BJ (cell line): ENCODE measurements around the gene SOST. TPM values are rescaled to one million over a fixed set of nuclear protein-coding genes. Genes with fewer than 3 reads are reported as not detected.

Experiments used
- CTCF ChIA-PET: fragments of 350-600 bp; formaldehyde crosslinking; extraction: SDS; loops from one replicate; lab custom pipeline; 2021; ENCODE audit warnings: antibody characterized with exemption, inconsistent platforms; lab: Yijun Ruan, JAX
- POLR2A ChIA-PET: fragments of 300-600 bp; sonication (Branson Sonifier 250); formaldehyde crosslinking; extraction: SDS; loops from one replicate; lab custom pipeline; 2021; ENCODE audit warnings: antibody characterized with exemption; lab: Charles Lee
- DNase-seq: peaks from one replicate; pipeline ENCODE4 v3.0.0-alpha.2; 2011; ENCODE audit warnings: low read depth
- H3K27me3 ChIP-seq: 2 replicates; pipeline ENCODE4 v1.6.0; 2011; ENCODE audit warnings: low read length; ENCODE audit not compliant: control insufficient read depth, insufficient read depth
- H3K36me3 ChIP-seq: 2 replicates; pipeline ENCODE4 v1.5.1; 2011; ENCODE audit warnings: low read length; ENCODE audit not compliant: control insufficient read depth, insufficient read depth
- H3K4me3 ChIP-seq: 2 replicates; pipeline ENCODE4 v1.5.1; 2011; ENCODE audit warnings: low read depth, mild to moderate bottlenecking, control low read depth, low read length
- polyA plus RNA-seq: library from polyadenylated mRNA; depleted of rRNA; stranded (reverse); fragments of >200 nt; gene quantifications from 2 replicates; pipeline ENCODE4 v1.2.3, GENCODE V29; 2011
- TF ChIP-seq, protein P1 (sequence below): IDR thresholded peaks from 2 replicates; pipeline ENCODE4 v1.5.1; 2011; ENCODE audit warnings: low read depth, mild to moderate bottlenecking, control low read depth, inconsistent platforms, low read length, moderate library complexity; ENCODE audit not compliant: insufficient read depth

Gene SOST
- polyA plus RNA-seq, 1 experiment: not detected

DNA sequence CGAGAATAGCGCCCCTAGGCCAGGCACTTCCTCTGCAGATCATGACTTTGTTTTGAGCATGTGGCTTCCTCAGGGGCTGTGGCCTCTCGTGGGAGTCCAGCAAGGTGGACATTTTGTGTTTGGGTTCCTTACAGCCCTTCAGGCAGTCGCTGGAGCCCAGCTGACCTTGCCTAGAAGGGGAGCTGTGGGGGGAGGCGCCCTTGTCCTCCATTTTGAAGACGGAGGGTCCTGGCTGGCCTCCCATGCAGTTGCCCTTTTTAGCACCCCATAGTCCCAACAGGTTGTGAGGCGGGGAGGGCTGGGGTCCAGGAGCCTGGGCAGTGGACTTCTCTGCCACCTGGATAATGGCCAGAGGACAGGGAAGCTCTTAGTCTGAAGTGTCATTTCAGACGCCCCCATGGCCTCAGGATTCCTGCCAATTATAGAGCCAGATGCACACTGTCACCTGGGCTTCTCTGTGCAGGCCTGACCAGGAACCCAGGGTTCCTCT, 1.4 kb downstream of the SOST start:
- no peak for DNase-seq
- TF ChIP-seq, protein P1, sequence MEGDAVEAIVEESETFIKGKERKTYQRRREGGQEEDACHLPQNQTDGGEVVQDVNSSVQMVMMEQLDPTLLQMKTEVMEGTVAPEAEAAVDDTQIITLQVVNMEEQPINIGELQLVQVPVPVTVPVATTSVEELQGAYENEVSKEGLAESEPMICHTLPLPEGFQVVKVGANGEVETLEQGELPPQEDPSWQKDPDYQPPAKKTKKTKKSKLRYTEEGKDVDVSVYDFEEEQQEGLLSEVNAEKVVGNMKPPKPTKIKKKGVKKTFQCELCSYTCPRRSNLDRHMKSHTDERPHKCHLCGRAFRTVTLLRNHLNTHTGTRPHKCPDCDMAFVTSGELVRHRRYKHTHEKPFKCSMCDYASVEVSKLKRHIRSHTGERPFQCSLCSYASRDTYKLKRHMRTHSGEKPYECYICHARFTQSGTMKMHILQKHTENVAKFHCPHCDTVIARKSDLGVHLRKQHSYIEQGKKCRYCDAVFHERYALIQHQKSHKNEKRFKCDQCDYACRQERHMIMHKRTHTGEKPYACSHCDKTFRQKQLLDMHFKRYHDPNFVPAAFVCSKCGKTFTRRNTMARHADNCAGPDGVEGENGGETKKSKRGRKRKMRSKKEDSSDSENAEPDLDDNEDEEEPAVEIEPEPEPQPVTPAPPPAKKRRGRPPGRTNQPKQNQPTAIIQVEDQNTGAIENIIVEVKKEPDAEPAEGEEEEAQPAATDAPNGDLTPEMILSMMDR: no peak
- Histone ChIP-seq H3K36me3 (no peaks in the 10 kb centered on the region), H3K4me3 (no peak overlapping the region), H3K27me3 (peaks cover 21% of the 10 kb centered on the region)
- POLR2A ChIA-PET: no interaction called here
- CTCF ChIA-PET: interaction anchor here (0.7 to 19.9 kb wide), 3 partner anchors 10 to 57 kb away, joined by 3 to 784 read pairs (median 20); no protein-coding TSS in a partner anchor

DNA sequence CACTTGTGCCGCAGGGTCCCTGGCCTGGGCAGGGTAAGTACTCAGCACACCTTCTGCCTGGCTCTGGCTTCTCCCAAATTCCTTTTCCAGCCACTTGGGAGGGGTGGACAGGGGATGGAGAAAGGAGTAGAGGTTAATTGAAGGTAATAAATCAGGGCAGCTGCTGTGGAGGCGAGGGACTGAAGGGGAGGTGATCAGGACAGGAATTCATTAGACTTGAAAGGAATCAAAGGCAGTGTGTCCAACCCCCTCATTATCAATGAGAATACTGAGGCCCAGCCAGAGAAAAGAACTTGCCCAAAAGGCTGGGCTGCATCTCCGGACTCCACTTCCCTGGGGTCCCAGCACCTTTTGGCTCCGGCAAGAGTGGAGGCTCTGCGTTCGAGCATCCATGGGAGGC, 2.4 kb downstream of the SOST start:
- TF ChIP-seq, protein P1: no peak
- no peak for DNase-seq
- POLR2A ChIA-PET: no interaction called here

DNA sequence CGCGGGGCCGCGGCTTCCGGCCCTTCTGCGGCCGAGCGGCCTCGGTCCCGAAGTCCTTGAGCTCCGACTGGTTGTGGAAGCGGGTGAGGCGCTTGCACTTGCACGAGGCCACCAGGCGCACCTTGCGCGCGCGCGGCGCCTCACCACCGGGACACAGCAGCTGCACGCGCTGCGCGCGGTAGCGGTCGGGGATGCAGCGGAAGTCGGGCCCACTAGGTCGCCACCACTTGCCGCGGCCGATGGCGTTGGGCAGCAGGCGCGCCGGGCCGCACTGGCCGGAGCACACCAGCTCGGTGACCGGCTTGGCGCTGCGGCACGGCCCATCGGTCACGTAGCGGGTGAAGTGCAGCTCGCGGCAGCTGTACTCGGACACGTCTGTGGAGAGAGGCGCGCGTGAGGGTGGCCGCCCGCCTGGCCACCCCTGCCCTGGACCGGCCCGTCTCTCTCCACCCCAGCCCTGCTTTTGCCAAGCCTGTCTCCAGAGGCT, 3.2 kb downstream of the SOST start:
- no peak overlapping the region for H3K4me3 ChIP-seq
- CTCF ChIA-PET: interaction anchor here (0.7 to 19.9 kb wide), 4 partner anchors 11 to 55 kb away, joined by 3 to 784 read pairs (median 12); no protein-coding TSS in a partner anchor
- no peaks in the 10 kb centered on the region for H3K36me3 ChIP-seq
- peaks cover 21% of the 10 kb centered on the region for H3K27me3 ChIP-seq
- POLR2A ChIA-PET: interaction anchor here (0.6 kb wide), 1 partner anchor 54 kb away, joined by 6 read pairs; no protein-coding TSS in a partner anchor
- TF ChIP-seq, protein P1: no peak
- no peak for DNase-seq

More for the DNA sequence above, 2.4 kb downstream of the SOST start:
- Histone ChIP-seq H3K27me3 (peaks cover 21% of the 10 kb centered on the region), H3K4me3 (no peak overlapping the region), H3K36me3 (no peaks in the 10 kb centered on the region)
- CTCF ChIA-PET: interaction anchor here (4.7 to 19.9 kb wide), 2 partner anchors 11 to 56 kb away, joined by 20 to 784 read pairs; no protein-coding TSS in a partner anchor

DNA sequence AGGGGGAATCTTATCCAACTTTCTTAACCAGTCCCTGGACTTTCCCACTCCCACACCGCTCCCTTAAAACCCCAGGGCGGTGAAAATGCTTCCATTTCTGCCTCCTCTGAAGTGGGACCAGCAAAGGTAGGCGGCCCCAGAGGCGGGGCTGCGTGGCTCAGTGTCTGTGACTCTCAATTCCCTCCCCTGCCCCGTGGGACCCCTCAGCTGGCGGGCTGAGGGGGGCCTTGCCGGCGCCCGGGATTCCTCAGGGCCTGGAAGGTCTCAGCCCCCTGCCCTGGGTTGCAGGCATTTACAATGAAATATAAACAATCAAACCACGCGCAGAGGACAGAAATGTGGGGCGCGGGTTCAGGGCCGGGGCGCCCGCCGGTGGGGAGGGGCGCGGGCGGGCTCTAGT, 3.6 kb downstream of the SOST start:
- POLR2A ChIA-PET: interaction anchor here (0.6 kb wide), 1 partner anchor 54 kb away, joined by 6 read pairs; no protein-coding TSS in a partner anchor
- H3K36me3 ChIP-seq: no peaks in the 10 kb centered on the region
- peaks cover 21% of the 10 kb centered on the region for H3K27me3 ChIP-seq
- CTCF ChIA-PET: interaction anchor here (0.7 to 19.9 kb wide), 4 partner anchors 11 to 55 kb away, joined by 3 to 784 read pairs (median 12); no protein-coding TSS in a partner anchor
- H3K4me3 ChIP-seq: no peak overlapping the region
- no peak for DNase-seq
- TF ChIP-seq, protein P1: no peak

DNA sequence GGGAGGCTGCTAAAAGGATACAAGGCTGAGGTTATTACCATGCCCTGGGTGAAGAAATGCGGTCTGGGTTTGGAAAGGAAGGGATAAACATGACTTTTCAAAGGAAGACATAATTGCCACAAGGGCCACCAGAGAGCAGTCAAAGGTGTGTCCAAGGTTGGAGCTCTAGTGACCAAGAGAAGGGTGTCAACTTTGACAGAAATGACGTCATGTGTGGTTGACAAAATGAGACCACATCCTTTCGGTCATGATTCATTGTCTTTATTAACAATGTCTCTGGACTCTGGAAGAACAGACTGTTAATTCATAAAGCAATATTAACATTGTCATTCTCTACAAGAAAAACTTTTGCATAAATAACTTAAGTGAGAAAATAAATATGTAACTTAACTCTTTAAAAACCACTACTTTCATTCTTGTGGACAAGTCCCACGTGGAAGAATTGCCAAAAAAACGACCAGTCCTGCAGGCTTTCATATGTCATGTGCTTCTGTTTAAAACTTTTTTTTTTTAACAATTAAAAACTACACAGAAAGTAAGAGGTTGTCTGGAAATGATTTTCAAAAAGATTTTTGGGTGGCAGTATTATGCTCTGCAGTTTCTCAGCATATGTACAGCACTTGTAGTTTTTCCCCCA, 5.0 kb downstream of the SOST start:
- DNase-seq: no peak
- H3K27me3 ChIP-seq: peaks cover 18% of the 10 kb centered on the region
- CTCF ChIA-PET: interaction anchor here (0.5 to 19.9 kb wide), 6 partner anchors 12 to 232 kb away, joined by 3 to 784 read pairs (median 4); no protein-coding TSS in a partner anchor

More for the DNA sequence above, 5.0 kb downstream of the SOST start:
- Histone ChIP-seq H3K4me3 (no peak overlapping the region), H3K36me3 (no peaks in the 10 kb centered on the region)
- POLR2A ChIA-PET: interaction anchor here (0.7 kb wide), 1 partner anchor 17 kb away, joined by 4 read pairs; no protein-coding TSS in a partner anchor
- TF ChIP-seq, protein P1: no peak
